ENCODE results near the gene PCDH15.

The PCDH15 gene

GRCh38 chr10:53864846-53865245, 936.2 kb downstream of the PCDH15 start:
- H3K4me3 ChIP-seq (ENCODE audit: low read depth, low read length), result no peak overlapping the region
- no peak for TF ChIP-seq CTCF (IDR thresholded peaks at IDR 0.05; ENCODE audit: low read depth, low read length, missing control alignments)
- no peak for DNase-seq (ENCODE audit: low read depth)

GRCh38 chr10:53852450-53853175, 948.4 kb downstream of the PCDH15 start:
- TF ChIP-seq CTCF (IDR thresholded peaks at IDR 0.05; ENCODE audit: low read depth, low read length, missing control alignments), result no peak

GRCh38 chr10:53846809-53847208, 954.2 kb downstream of the PCDH15 start:
- no peak overlapping the region for H3K4me3 ChIP-seq (ENCODE audit: low read depth, low read length)
- DNase-seq (ENCODE audit: low read depth), result no peak
- TF ChIP-seq CTCF (IDR thresholded peaks at IDR 0.05; ENCODE audit: low read depth, low read length, missing control alignments), result no peak

More at GRCh38 chr10:53852450-53853175, 948.4 kb downstream of the PCDH15 start:
- H3K4me3 ChIP-seq (ENCODE audit: low read depth, low read length), result no peak overlapping the region
- DNase-seq (ENCODE audit: low read depth), result no peak

- DNase-seq (ENCODE audit: low read depth), result no peak
- no peak overlapping the region for H3K4me3 ChIP-seq (ENCODE audit: low read depth, low read length)
- no peak for TF ChIP-seq CTCF (IDR thresholded peaks at IDR 0.05; ENCODE audit: low read depth, low read length, missing control alignments)
Observed at GRCh38 chr10:53843736-53844362, 957.2 kb downstream of the PCDH15 start.

- no peak for DNase-seq (ENCODE audit: low read depth)
- no peak for TF ChIP-seq CTCF (IDR thresholded peaks at IDR 0.05; ENCODE audit: low read depth, low read length, missing control alignments)
- H3K4me3 ChIP-seq (ENCODE audit: low read depth, low read length), result no peak overlapping the region
Observed at GRCh38 chr10:53841483-53842145, 959.4 kb downstream of the PCDH15 start.

GRCh38 chr10:53840653-53841052, 960.4 kb downstream of the PCDH15 start:
- H3K4me3 ChIP-seq (ENCODE audit: low read depth, low read length), result no peak overlapping the region
- no peak for TF ChIP-seq CTCF (IDR thresholded peaks at IDR 0.05; ENCODE audit: low read depth, low read length, missing control alignments)
- DNase-seq (ENCODE audit: low read depth), result no peak
